Skeletal muscle tissue (tissue), 4 donors: ENCODE results near the gene LYPD3. TPM values are rescaled to one million over a fixed set of nuclear protein-coding genes. Genes with fewer than 3 reads are reported as not detected.

ENCODE experiments used
- H3K27ac ChIP-seq: one replicate; pipeline ENCODE4 v1.7.0; 2013; ENCODE audit warnings: mild to moderate bottlenecking, low read depth, low read length, inconsistent platforms
- H3K27me3 ChIP-seq, 3 donors: one replicate each; pipeline ENCODE4 v1.7.0; 2013; ENCODE audit warnings: low read length in 3 of 3; ENCODE audit not compliant: control insufficient read depth in 3 of 3, insufficient read depth in 3 of 3
- H3K36me3 ChIP-seq, 3 donors: one replicate each; pipeline ENCODE4 v1.7.0; 2013; ENCODE audit warnings: low read length in 3 of 3; ENCODE audit not compliant: control insufficient read depth in 3 of 3, insufficient read depth in 3 of 3
- H3K4me1 ChIP-seq, 3 donors: one replicate each; pipeline ENCODE4 v1.7.0; 2013; ENCODE audit warnings: low read length in 3 of 3, mild to moderate bottlenecking in 3 of 3; ENCODE audit not compliant: control insufficient read depth in 3 of 3, insufficient read depth in 3 of 3
- H3K4me3 ChIP-seq, 3 donors: one replicate each; pipeline ENCODE4 v1.7.0; 2013; ENCODE audit warnings: low read length in 3 of 3
- H3K9ac ChIP-seq, 3 donors: one replicate each; pipeline ENCODE4 v1.7.0; 2013; ENCODE audit warnings: low read length in 3 of 3, mild to moderate bottlenecking in 3 of 3, moderate library complexity in 2 of 3, low read depth in 1 of 3
- H3K9me3 ChIP-seq, 3 donors: one replicate each; pipeline ENCODE4 v1.7.0; 2013; ENCODE audit warnings: low read length in 3 of 3; ENCODE audit not compliant: control insufficient read depth in 3 of 3
- total RNA-seq: library from RNA; depleted of rRNA; stranded (reverse); fragments of >200 nt; gene quantifications from one replicate; pipeline ENCODE4 v1.2.3, GENCODE V29; 2014
- donor health status: Osteomylitis.

The LYPD3 gene
- total RNA-seq, 1 donor from 2014 or later: not detected

DNA sequence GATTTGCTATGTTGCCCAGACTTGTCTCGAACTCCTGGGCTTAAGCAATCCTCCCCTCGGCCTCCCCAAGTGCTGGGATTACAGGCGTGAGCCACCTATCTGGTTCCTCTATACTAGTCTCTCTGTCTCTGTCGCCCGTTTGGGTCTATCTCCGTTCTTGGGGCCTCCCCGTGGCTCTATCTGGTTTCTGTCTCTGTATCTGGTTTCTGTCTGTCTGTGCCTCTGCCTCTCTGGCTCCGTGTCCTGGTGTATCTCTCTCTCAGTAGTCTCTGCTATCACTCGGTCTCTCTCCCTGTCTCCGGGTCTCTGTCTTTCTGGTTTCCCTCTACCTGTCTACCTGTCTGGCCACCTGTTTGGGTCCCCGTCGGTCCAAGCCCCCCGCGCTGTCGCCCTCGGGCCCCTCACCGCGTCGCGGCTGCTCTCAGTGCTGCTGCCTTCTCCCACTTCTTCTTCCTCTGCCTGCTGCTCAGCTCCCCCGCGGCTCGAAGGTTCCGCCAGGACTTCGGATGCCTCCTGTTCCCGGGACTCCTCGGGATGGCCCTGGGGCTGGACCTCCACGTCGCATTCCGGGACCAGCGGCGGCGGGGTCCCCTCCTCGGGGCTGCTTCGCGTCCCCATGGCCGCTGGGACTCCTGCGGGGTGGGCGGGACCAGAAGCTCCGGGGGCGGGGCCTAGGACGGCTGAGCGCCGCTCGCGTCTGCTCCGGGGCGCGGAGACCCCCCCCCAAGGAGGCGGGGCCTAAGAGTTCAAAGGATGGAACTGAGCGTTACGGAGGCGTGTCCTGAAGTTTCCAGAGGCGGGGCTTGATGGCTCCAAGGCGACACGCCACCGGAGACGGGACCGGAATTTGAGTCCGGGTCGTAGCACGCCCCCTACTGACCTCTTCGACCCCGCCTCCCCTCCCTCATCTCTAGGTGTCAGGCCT, 38.4 kb upstream of the LYPD3 start:
- H3K27me3 ChIP-seq: no peaks in the 10 kb centered on the region
- H3K9me3 ChIP-seq: no peaks in the 10 kb centered on the region
- peak overlapping the region; percentile 76 to 89 (median 83) for H3K9ac ChIP-seq
- peaks cover 0 to 8% (median 3%) of the 10 kb centered on the region in 3 donors for H3K36me3 ChIP-seq
- H3K4me3 ChIP-seq: peak overlapping the region; percentile 74 to 91 (median 89)
- H3K4me1 ChIP-seq: peaks cover 9 to 23% (median 13%) of the 10 kb centered on the region in 3 donors
- H3K27ac ChIP-seq: peak overlapping the region; percentile 75

DNA sequence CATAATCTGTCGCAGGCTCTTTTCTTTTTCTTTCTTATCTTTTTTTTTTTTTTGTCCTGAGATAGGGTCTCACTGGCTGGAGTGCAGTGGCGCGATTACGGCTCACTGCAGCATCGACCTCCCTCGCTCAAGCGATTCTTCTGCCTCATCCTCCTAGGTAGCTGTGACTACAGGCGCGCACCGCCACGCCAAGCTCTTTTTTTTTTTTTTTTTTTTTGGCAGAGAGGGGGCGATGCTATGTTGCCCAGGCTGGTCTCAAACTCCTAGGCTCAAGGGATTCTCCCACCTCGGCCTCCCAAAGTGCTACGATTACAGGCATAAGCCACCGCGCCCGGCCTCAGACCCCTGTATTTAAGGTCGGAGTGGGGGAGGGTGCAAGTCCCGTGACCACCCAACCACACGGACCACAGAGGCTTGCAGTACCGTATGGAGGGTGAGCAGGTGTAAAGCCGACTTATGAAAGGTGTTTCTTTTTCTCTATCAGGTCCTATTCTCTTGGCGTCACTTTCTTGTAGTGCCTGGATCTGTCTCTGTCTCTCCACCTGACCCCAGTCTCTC, 37.1 kb upstream of the LYPD3 start:
- Histone ChIP-seq H3K9me3 (no peaks in the 10 kb centered on the region), H3K27me3 (no peaks in the 10 kb centered on the region), H3K36me3 (peaks cover 0 to 6% (median 5%) of the 10 kb centered on the region in 3 donors), H3K4me3 (no peak overlapping the region), H3K9ac (no peak overlapping the region), H3K27ac (no peak overlapping the region), H3K4me1 (peaks cover 11 to 24% (median 13%) of the 10 kb centered on the region in 3 donors)

DNA sequence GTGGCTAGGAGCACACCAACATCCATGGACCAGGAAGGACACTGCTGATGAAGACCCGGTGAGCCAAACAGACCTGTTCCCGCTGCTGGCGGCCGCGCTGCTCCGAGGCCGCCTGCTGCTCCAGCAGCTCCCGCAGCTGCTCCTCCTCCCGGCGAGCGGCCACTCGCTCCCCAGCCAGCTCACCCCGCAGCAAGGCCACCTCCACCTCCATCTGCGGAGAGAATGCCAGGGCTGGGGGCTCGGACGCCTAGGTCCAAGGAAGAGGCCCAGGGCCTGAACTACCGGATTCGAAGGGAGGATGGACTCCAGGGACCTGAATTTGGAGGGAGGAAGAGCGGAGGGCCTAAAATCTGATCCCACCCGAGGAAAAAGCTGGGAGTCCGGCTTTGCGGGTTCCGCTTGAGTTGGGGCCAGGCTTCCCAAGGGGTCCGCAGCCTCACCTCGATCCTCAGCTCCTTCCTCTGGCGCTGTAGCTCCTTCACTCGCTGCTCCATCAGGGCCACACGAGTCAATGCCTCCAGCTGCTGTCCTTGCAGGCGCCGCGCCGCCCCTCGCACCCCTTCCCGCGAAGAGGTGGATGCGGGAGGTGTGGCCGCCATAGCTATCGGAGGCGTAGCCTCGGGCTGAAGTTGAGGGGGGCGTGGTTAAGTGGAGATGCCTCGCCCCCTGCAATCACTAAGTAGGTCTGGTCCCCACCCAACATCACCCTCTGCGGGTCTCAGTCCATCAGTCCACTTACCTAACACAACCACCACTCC, 36.4 kb upstream of the LYPD3 start:
- Histone ChIP-seq H3K9me3 (no peaks in the 10 kb centered on the region), H3K4me3 (no peak overlapping the region), H3K4me1 (peaks cover 11 to 24% (median 13%) of the 10 kb centered on the region in 3 donors), H3K27ac (no peak overlapping the region), H3K9ac (no peak overlapping the region), H3K27me3 (no peaks in the 10 kb centered on the region), H3K36me3 (peaks cover 2 to 10% (median 9%) of the 10 kb centered on the region in 3 donors)

DNA sequence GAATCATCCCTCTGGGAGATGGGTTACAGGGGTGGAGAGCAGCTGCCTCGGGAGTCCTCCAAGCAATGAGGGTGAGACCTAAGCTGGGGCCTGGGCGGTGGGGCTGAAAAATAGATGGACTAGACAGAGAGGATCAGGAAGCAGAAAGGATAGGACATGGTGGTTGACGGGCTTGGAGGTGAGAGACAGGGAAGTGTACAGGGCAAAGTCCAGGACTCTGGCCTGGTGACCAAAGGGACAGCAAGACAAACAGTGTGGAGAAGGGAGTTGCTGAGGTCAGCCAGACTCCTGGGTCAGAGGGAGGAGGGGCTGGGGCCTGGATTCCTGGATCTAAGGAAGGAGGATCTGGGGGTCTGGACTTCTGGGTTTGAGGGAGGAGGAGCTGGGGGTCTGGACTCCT, 33.6 kb upstream of the LYPD3 start:
- no peaks in the 10 kb centered on the region for H3K27me3 ChIP-seq
- no peak overlapping the region for H3K27ac ChIP-seq
- peak overlapping the region in 1 of 3 donors; percentile 8 for H3K9ac ChIP-seq
- peaks cover 6 to 14% (median 11%) of the 10 kb centered on the region in 3 donors for H3K4me1 ChIP-seq
- no peak overlapping the region for H3K4me3 ChIP-seq
- H3K9me3 ChIP-seq: no peaks in the 10 kb centered on the region
- H3K36me3 ChIP-seq: peaks cover 14 to 15% (median 14%) of the 10 kb centered on the region in 3 donors

DNA sequence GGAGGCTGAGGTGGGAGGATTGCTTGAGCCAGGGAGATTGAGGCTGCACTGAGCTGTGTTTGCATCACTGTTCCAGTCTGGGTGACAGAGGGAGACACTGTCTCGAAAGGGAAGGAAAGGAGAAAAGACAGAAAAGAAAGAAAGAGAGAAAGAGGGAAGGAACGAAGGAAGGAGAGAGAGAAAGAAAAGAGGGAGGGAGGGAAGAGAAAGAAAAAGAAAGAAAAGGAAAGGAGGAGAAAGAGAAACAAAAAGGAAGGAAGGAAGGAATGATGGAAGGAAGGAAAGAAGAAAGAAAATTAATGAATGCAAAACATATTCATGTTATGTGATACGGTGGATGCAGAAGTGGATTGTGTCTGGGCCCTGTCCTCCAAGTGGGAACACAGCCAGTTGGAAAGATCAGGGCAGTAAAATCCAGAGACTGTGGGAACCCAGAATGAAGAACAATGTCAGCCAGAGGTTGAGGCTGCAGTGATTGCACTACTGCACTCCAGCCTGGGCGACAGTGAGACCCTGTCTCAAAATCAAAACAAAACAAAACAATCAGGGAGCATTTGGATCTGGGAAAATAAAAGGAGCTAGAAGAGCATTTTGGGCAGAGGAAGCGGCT, 32.9 kb upstream of the LYPD3 start:
- H3K4me1 ChIP-seq: peaks cover 4 to 9% (median 7%) of the 10 kb centered on the region in 3 donors
- H3K36me3 ChIP-seq: peaks cover 14 to 15% (median 14%) of the 10 kb centered on the region in 3 donors
- no peak overlapping the region for H3K9ac ChIP-seq
- H3K27ac ChIP-seq: no peak overlapping the region
- no peak overlapping the region for H3K4me3 ChIP-seq
- no peaks in the 10 kb centered on the region for H3K9me3 ChIP-seq
- no peaks in the 10 kb centered on the region for H3K27me3 ChIP-seq

DNA sequence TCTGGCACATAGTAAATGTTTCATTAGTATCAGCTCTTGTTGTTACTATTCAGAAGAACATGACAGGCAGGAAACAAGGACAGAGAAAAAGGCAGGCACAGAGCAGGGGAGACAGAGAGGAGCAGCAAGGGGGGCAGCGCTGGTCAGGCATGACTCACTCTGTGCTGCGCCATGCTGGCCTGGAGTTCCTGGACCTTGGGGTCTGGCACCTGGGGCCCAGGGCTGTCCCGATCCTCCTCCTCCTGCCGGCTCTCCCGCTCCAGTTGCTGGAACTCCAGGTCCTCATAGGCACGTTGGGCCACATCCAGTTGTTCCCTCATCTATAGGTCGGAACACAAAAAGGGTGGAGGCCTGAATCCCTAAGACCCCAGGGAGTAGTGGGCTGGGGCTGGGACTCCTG, 31.6 kb upstream of the LYPD3 start:
- Histone ChIP-seq H3K4me3 (no peak overlapping the region), H3K36me3 (peaks cover 14 to 15% (median 14%) of the 10 kb centered on the region in 3 donors), H3K27me3 (no peaks in the 10 kb centered on the region), H3K9me3 (no peaks in the 10 kb centered on the region), H3K9ac (no peak overlapping the region), H3K27ac (no peak overlapping the region), H3K4me1 (peaks cover 0 to 4% (median 2%) of the 10 kb centered on the region in 3 donors)

DNA sequence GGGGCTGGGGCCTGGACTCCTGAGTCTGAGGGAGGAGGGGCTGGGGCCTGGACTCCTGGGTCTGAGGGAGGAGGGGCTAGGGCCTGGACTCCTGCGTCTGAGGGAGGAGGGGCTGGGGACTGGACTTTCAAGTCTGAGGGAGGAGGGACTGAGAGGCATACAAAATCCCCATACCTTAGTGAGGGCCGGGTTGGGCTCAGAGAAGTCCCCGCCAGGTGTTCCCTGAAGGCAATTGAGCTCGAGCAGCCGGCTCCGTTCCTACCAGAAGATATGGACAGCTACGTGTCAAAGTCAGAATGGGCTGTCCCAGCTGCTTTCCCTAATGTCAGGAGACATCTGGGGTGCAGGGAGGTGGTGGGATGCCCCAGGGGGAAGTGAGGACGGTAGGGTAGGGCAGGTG, 29.7 kb upstream of the LYPD3 start:
- Histone ChIP-seq H3K9ac (no peak overlapping the region), H3K27ac (no peak overlapping the region), H3K4me1 (peaks cover 0 to 4% (median 2%) of the 10 kb centered on the region in 3 donors), H3K36me3 (peaks cover 14 to 18% (median 14%) of the 10 kb centered on the region in 3 donors), H3K4me3 (no peak overlapping the region), H3K27me3 (no peaks in the 10 kb centered on the region), H3K9me3 (no peaks in the 10 kb centered on the region)

DNA sequence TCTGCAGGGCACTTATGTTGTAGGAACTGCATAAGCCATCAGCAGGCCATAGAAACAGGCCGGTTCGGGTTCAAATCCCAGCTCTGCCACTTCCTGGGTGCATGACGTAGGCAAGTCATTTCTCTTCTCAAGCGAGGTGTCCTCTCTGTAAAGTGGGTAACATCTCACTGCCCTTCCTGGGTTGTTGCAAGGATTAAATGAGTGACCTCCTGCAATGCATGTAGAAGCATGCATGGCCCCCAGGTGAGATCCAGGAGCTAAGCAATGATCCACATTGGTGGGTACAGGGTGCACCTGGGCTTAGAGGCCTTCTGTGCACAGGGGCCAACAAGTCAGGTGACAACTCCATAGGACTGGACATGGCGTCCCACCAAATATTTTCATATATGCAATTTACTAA, 25.4 kb upstream of the LYPD3 start:
- Histone ChIP-seq H3K36me3 (peaks cover 4 to 6% (median 6%) of the 10 kb centered on the region in 3 donors), H3K27ac (no peak overlapping the region), H3K9ac (no peak overlapping the region), H3K27me3 (no peaks in the 10 kb centered on the region), H3K4me1 (no peaks in the 10 kb centered on the region), H3K4me3 (no peak overlapping the region), H3K9me3 (no peaks in the 10 kb centered on the region)

DNA sequence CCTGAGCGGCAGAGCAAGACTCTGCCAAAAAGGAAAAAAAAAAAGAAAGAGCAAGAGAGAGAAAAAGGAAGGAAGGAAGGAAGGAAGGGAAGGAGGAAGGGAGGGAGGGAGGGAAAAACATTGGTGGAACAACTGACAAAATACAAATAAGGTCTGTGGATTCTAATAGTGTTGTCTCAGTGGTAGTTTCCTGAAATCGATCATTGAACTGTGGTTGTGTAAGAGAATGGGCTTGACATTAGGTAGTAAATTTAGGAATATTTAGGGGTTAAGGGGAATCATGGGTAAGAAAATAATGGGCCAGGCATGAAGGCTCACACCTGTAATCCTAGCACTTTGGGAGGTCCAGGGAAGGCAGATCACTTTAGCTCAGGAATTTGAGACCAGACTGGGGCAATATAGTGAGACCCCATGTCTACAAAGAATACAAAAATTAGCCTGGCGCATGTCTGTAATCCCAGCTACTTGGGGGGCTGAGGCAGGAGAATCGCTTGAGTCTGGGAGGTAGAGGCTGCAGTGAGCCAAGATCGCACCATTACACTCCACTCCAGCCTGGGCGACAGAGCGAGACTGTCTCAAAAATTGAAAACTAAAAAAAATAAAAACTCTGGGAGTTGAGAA, 24.7 kb upstream of the LYPD3 start:
- H3K27me3 ChIP-seq: no peaks in the 10 kb centered on the region
- H3K4me1 ChIP-seq: no peaks in the 10 kb centered on the region
- peaks cover under 1 to 3% (median under 1%) of the 10 kb centered on the region in 3 donors for H3K36me3 ChIP-seq
- no peak overlapping the region for H3K27ac ChIP-seq
- no peaks in the 10 kb centered on the region for H3K9me3 ChIP-seq
- no peak overlapping the region for H3K9ac ChIP-seq
- H3K4me3 ChIP-seq: no peak overlapping the region
